ENCODE measurements around the gene YDJC. TPM values are rescaled to one million over a fixed set of nuclear protein-coding genes. Genes with fewer than 3 reads are reported as not detected.

The YDJC gene
- polyA plus RNA-seq, 1 experiment = 20.0 TPM

GRCh38 chr22:21594865-21595452 is 34.9 kb downstream of the YDJC start:
- H3K4me3 ChIP-seq (ENCODE audit: low read depth, low read length) = no peak overlapping the region
- no peak for DNase-seq (ENCODE audit: low read depth)
- POLR2A ChIA-PET = no interaction called here
- peaks cover 18% of the 10 kb centered on the region for H3K36me3 ChIP-seq (ENCODE audit: control insufficient read depth, insufficient read depth, low read length)
- H3K27me3 ChIP-seq (ENCODE audit: control insufficient read depth, insufficient read depth, low read length) = no peaks in the 10 kb centered on the region
- CTCF ChIA-PET = interaction anchor here (1.4 to 1.6 kb wide), 2 partner anchors 9 to 15 kb away, joined by 4 read pairs; no protein-coding TSS in a partner anchor
- TF ChIP-seq, protein P1, sequence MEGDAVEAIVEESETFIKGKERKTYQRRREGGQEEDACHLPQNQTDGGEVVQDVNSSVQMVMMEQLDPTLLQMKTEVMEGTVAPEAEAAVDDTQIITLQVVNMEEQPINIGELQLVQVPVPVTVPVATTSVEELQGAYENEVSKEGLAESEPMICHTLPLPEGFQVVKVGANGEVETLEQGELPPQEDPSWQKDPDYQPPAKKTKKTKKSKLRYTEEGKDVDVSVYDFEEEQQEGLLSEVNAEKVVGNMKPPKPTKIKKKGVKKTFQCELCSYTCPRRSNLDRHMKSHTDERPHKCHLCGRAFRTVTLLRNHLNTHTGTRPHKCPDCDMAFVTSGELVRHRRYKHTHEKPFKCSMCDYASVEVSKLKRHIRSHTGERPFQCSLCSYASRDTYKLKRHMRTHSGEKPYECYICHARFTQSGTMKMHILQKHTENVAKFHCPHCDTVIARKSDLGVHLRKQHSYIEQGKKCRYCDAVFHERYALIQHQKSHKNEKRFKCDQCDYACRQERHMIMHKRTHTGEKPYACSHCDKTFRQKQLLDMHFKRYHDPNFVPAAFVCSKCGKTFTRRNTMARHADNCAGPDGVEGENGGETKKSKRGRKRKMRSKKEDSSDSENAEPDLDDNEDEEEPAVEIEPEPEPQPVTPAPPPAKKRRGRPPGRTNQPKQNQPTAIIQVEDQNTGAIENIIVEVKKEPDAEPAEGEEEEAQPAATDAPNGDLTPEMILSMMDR (IDR thresholded peaks at IDR 0.05; ENCODE audit: insufficient read depth, low read depth, low read length) = no peak

DNA sequence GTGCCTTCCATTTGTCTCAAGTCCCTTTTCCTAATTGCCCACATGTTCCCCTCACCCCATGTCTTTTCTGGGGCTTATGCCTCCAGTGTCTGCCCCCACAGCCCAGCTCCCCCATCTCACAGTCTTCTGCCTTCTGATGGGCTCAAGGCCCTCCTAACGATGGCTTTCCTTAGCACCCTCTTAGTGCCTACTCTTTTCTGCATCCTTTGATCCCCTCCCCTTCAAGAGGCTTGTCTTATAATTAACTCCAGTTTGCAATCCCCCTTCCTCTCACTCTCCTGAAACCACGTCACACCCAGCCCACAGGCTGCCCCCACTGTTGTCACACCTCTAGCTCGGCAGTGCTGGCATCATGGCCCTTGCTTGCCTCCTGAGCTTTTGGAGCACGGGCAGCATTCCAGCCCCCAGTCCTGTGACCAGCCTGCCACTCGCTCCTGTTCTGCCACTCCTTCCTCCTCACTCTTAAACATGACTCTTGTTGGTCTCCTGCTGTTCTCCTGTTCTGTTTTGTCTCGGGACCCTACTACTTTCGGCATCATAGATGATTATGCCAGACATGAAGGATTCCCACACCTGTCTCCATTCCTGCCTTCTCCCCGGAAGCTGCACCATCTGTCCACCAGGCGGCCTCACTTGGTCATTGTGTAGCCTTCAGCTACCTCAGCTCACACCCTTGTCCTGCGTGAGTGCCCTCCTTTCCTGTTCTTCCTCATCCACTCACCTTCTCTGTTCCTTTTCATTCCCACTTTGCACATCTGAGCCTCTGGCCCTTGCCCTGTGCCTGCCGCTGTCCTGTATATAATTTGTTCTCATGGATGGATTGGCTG is 36.2 kb downstream of the YDJC start:
- TF ChIP-seq, protein P1 (IDR thresholded peaks at IDR 0.05; ENCODE audit: insufficient read depth, low read depth, low read length) = peak; percentile 25; the same call in 1 of the 2 replicates
- no peak for DNase-seq (ENCODE audit: low read depth)
- H3K27me3 ChIP-seq (ENCODE audit: control insufficient read depth, insufficient read depth, low read length) = no peaks in the 10 kb centered on the region
- H3K4me3 ChIP-seq (ENCODE audit: low read depth, low read length) = no peak overlapping the region
- H3K36me3 ChIP-seq (ENCODE audit: control insufficient read depth, insufficient read depth, low read length) = peaks cover 18% of the 10 kb centered on the region
- ChIA-PET POLR2A (no interaction called here), CTCF (interaction anchor here (1.2 to 2.3 kb wide), 5 partner anchors 8 to 53 kb away, joined by 3 to 6 read pairs (median 4); no protein-coding TSS in a partner anchor)

DNA sequence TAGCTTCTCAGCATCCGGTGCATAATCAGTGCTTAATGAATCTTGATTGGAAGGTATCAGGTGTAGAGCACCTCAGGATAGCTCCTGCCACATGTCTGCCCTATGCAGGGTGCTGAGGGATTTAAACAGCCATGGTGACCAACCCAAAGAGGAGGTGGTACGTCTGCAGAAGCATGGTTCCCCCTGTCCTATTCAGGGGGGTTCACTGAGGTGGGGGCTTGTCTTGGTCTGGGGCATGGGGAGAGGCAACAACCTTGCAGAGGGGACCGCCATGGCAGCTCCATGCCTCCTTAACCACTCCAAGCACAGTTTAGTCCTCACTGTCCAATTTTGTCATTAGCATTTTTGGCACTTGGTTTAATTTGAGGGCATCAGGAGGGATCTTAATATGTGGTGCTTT is 37.4 kb downstream of the YDJC start:
- no peak overlapping the region for H3K4me3 ChIP-seq (ENCODE audit: low read depth, low read length)
- H3K27me3 ChIP-seq (ENCODE audit: control insufficient read depth, insufficient read depth, low read length) = no peaks in the 10 kb centered on the region
- ChIA-PET CTCF (interaction anchor here (2.3 kb wide), 1 partner anchor 55 kb away, joined by 5 read pairs; no protein-coding TSS in a partner anchor), POLR2A (interaction anchor here (0.6 kb wide), 1 partner anchor 88 kb away, joined by 10 read pairs; no protein-coding TSS in a partner anchor)
- H3K36me3 ChIP-seq (ENCODE audit: control insufficient read depth, insufficient read depth, low read length) = peaks cover 18% of the 10 kb centered on the region
- no peak for DNase-seq (ENCODE audit: low read depth)
- TF ChIP-seq, protein P1 (IDR thresholded peaks at IDR 0.05; ENCODE audit: insufficient read depth, low read depth, low read length) = no peak

- DNase-seq (ENCODE audit: low read depth) = no peak
- POLR2A ChIA-PET = no interaction called here
- TF ChIP-seq, protein P1 (IDR thresholded peaks at IDR 0.05; ENCODE audit: insufficient read depth, low read depth, low read length) = no peak
- no peaks in the 10 kb centered on the region for H3K27me3 ChIP-seq (ENCODE audit: control insufficient read depth, insufficient read depth, low read length)
- CTCF ChIA-PET = interaction anchor here (2.3 kb wide), 1 partner anchor 55 kb away, joined by 5 read pairs; no protein-coding TSS in a partner anchor
- H3K4me3 ChIP-seq (ENCODE audit: low read depth, low read length) = no peak overlapping the region
- peaks cover 18% of the 10 kb centered on the region for H3K36me3 ChIP-seq (ENCODE audit: control insufficient read depth, insufficient read depth, low read length)
Observed at GRCh38 chr22:21591695-21592094, 38.1 kb downstream of the YDJC start.

All from BJ (cell line).